Stomach (tissue), 4 donors: ENCODE measurements around the gene THTPA.

Experiments
- EP300 ChIP-seq: sonication (generic); formaldehyde crosslinking; IDR thresholded peaks from one replicate; pipeline ENCODE4 v1.6.1; 2017; ENCODE audit warnings: antibody characterized with exemption
- POLR2A ChIP-seq, 4 donors: fragments of 450-650 bp; IDR thresholded peaks; one replicate each; pipeline ENCODE4 v1.6.1; 2016; ENCODE audit warnings: antibody characterized with exemption in 4 of 4, control low read depth in 2 of 4, mild to moderate bottlenecking in 1 of 4, moderate library complexity in 1 of 4
- POLR2AphosphoS5 ChIP-seq, 3 donors: sonication (generic); formaldehyde crosslinking; IDR thresholded peaks; one replicate each; pipeline ENCODE4 v1.6.1; 2016; ENCODE audit warnings: antibody characterized with exemption in 3 of 3
- TF ChIP-seq, protein P1 (sequence below), 7 experiments: fragments of 450-650 bp in 4 of 7; fragments of 200-600 bp in 3 of 7; sonication (generic) in 3 of 7; IDR thresholded peaks; one replicate each; pipeline ENCODE4 v1.5.1; 2016 to 2019; ENCODE audit warnings: antibody characterized with exemption in 7 of 7, control low read depth in 2 of 7, mild to moderate bottlenecking in 1 of 7

DNA sequence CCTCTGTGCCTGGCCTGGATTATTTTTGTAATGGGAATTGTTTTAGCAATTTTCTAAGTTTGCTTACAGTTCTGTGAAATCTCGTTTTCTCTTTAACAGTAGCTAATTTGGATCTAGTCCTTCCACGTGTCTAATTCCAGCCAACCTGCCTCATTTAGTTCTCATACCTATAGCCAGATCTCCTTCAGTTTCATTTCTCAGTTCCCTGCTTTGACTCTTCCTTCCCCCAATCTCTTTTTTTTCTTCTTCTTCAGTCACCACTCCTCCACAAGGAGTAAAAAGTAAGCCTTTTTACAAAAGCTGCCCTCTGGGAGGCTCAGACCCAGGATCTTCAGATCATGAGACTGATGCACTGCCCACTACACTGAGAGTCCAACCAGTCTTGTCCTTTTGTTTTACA lies 1.4 kb downstream of the THTPA start:
- TF ChIP-seq, protein P1, sequence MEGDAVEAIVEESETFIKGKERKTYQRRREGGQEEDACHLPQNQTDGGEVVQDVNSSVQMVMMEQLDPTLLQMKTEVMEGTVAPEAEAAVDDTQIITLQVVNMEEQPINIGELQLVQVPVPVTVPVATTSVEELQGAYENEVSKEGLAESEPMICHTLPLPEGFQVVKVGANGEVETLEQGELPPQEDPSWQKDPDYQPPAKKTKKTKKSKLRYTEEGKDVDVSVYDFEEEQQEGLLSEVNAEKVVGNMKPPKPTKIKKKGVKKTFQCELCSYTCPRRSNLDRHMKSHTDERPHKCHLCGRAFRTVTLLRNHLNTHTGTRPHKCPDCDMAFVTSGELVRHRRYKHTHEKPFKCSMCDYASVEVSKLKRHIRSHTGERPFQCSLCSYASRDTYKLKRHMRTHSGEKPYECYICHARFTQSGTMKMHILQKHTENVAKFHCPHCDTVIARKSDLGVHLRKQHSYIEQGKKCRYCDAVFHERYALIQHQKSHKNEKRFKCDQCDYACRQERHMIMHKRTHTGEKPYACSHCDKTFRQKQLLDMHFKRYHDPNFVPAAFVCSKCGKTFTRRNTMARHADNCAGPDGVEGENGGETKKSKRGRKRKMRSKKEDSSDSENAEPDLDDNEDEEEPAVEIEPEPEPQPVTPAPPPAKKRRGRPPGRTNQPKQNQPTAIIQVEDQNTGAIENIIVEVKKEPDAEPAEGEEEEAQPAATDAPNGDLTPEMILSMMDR (IDR thresholded peaks at IDR 0.05) = no peak
- no peak for TF ChIP-seq POLR2A (IDR thresholded peaks at IDR 0.05)
- no peak for TF ChIP-seq POLR2AphosphoS5 (IDR thresholded peaks at IDR 0.05)
- no peak for TF ChIP-seq EP300
